LNCAP (cell line): Measurements from ENCODE around the gene LAMP5.

ENCODE experiments used
- CTCF ChIP-seq: fragments of 450-650 bp; IDR thresholded peaks from 2 replicates; pipeline ENCODE4 v1.5.1; 2017; ENCODE audit warnings: mild to moderate bottlenecking

LAMP5 gene

GRCh38 chr20:9509246-9509645, 5.1 kb upstream of the LAMP5 start:
- TF ChIP-seq CTCF: no peak

- no peak for TF ChIP-seq CTCF
These were observed 3.5 kb upstream of the LAMP5 start for GRCh38 chr20:9510911-9511310.

GRCh38 chr20:9514072-9514460, 324 bp upstream of the LAMP5 start:
- TF ChIP-seq CTCF: no peak

GRCh38 chr20:9515214-9515585, 810 bp downstream of the LAMP5 start:
- TF ChIP-seq CTCF: no peak

GRCh38 chr20:9515741-9516233, 1.4 kb downstream of the LAMP5 start:
- TF ChIP-seq CTCF: no peak

- TF ChIP-seq CTCF: no peak
These were observed 2.0 kb downstream of the LAMP5 start for GRCh38 chr20:9516234-9516871.

GRCh38 chr20:9517297-9518162, 3.1 kb downstream of the LAMP5 start:
- TF ChIP-seq CTCF: no peak
